Activated CD8-positive, alpha-beta T cell treated with anti-CD3 and anti-CD28 coated beads, Interleukin-2, amount 10 ng/mL, durations not matched to agents 7 days and 5 days (primary cell): ENCODE results near the gene TNKS1BP1. TPM values are rescaled to one million over a fixed set of nuclear protein-coding genes. Genes with fewer than 3 reads are reported as not detected.

Experiments
- ATAC-seq: fragments of 150-1000 bp; cut with Tn5 transposase; one replicate; pipeline ENCODE4 v1.10.0; 2021; ENCODE audit warnings: moderate library complexity
- CTCF ChIA-PET: fragments of 350-600 bp; sonication (Branson Sonifier 250); formaldehyde crosslinking; loops from one replicate; lab custom pipeline; 2021; ENCODE audit warnings: antibody characterized with exemption; lab: Charles Lee
- POLR2A ChIA-PET: fragments of 350-600 bp; sonication (Branson Sonifier 250); formaldehyde crosslinking; loops from one replicate; lab custom pipeline; 2021; ENCODE audit warnings: antibody characterized with exemption; lab: Charles Lee
- DNase-seq: peaks from one replicate; pipeline ENCODE4 v3.0.0-alpha.2; 2020
- H3K27ac Mint-ChIP-seq: one replicate; pipeline ENCODE4 v1.8.0; 2021; ENCODE audit warnings: mild to moderate bottlenecking, mixed read lengths
- H3K27me3 Mint-ChIP-seq: one replicate; pipeline ENCODE4 v1.8.0; 2021; ENCODE audit warnings: low read depth, mixed read lengths
- H3K36me3 Mint-ChIP-seq: one replicate; pipeline ENCODE4 v1.8.0; 2021; ENCODE audit warnings: low read depth, mixed read lengths
- H3K4me1 Mint-ChIP-seq: one replicate; pipeline ENCODE4 v1.8.0; 2021; ENCODE audit warnings: low read depth, mixed read lengths
- H3K4me3 Mint-ChIP-seq: one replicate; pipeline ENCODE4 v1.8.0; 2021; ENCODE audit warnings: mild to moderate bottlenecking, mixed read lengths
- H3K9me3 Mint-ChIP-seq: one replicate; pipeline ENCODE4 v1.8.0; 2022; ENCODE audit warnings: mixed read lengths; ENCODE audit not compliant: insufficient read depth
- total RNA-seq, 2 experiments: library from RNA; stranded (reverse); gene quantifications; one replicate each; pipeline ENCODE4 v1.2.3, GENCODE V29; 2021

Gene TNKS1BP1
- total RNA-seq, 2 experiments from 2014 or later, result 10.5 to 10.9 TPM

- ChIA-PET CTCF (no interaction called here), POLR2A (no interaction called here)
- no peak for DNase-seq
- Mint-ChIP-seq H3K27ac (no peak overlapping the region), H3K4me1 (peaks cover 23% of the 10 kb centered on the region), H3K36me3 (peaks cover 3% of the 10 kb centered on the region), H3K27me3 (no peaks in the 10 kb centered on the region), H3K4me3 (no peak overlapping the region), H3K9me3 (no peaks in the 10 kb centered on the region)
- no peak for ATAC-seq
Observed at GRCh38 chr11:57308426-57309060, 16.2 kb downstream of the TNKS1BP1 start.

GRCh38 chr11:57307666-57308270 is 17.0 kb downstream of the TNKS1BP1 start:
- Mint-ChIP-seq H3K27ac (no peak overlapping the region), H3K9me3 (no peaks in the 10 kb centered on the region), H3K4me3 (no peak overlapping the region), H3K36me3 (peaks cover 3% of the 10 kb centered on the region), H3K27me3 (no peaks in the 10 kb centered on the region), H3K4me1 (peaks cover 23% of the 10 kb centered on the region)
- POLR2A ChIA-PET, result no interaction called here
- CTCF ChIA-PET, result no interaction called here
- DNase-seq, result no peak
- no peak for ATAC-seq

- ATAC-seq, result no peak
- CTCF ChIA-PET, result no interaction called here
- H3K27ac Mint-ChIP-seq, result no peak overlapping the region
- no peak for DNase-seq
- H3K4me1 Mint-ChIP-seq, result peaks cover 18% of the 10 kb centered on the region
- H3K4me3 Mint-ChIP-seq, result no peak overlapping the region
- POLR2A ChIA-PET, result no interaction called here
- H3K36me3 Mint-ChIP-seq, result no peaks in the 10 kb centered on the region
- H3K27me3 Mint-ChIP-seq, result no peaks in the 10 kb centered on the region
- no peaks in the 10 kb centered on the region for H3K9me3 Mint-ChIP-seq
Observed at GRCh38 chr11:57306940-57307565, 17.7 kb downstream of the TNKS1BP1 start.

GRCh38 chr11:57306161-57306876 is 18.4 kb downstream of the TNKS1BP1 start:
- no peak for ATAC-seq
- H3K27me3 Mint-ChIP-seq, result no peaks in the 10 kb centered on the region
- no peak overlapping the region for H3K4me3 Mint-ChIP-seq
- ChIA-PET POLR2A (no interaction called here), CTCF (interaction anchor here (0.6 kb wide), 1 partner anchor 56 kb away, joined by 3 read pairs; no protein-coding TSS in a partner anchor)
- H3K36me3 Mint-ChIP-seq, result peaks cover 5% of the 10 kb centered on the region
- H3K9me3 Mint-ChIP-seq, result no peaks in the 10 kb centered on the region
- H3K27ac Mint-ChIP-seq, result no peak overlapping the region
- peaks cover 12% of the 10 kb centered on the region for H3K4me1 Mint-ChIP-seq
- no peak for DNase-seq

- ATAC-seq, result no peak
- POLR2A ChIA-PET, result interaction anchor here (1.1 kb wide), 1 partner anchor 10 kb away, joined by 3 read pairs; no protein-coding TSS in a partner anchor
- Mint-ChIP-seq H3K4me1 (peaks cover 4% of the 10 kb centered on the region), H3K27me3 (no peaks in the 10 kb centered on the region), H3K36me3 (peaks cover 13% of the 10 kb centered on the region), H3K27ac (no peak overlapping the region), H3K4me3 (no peak overlapping the region), H3K9me3 (no peaks in the 10 kb centered on the region)
- no peak for DNase-seq
- CTCF ChIA-PET, result interaction anchor here (1.2 kb wide), 1 partner anchor 9 kb away, joined by 3 read pairs; no protein-coding TSS in a partner anchor
Observed at GRCh38 chr11:57305523-57305922, 19.2 kb downstream of the TNKS1BP1 start.

GRCh38 chr11:57303990-57304579 is 20.7 kb downstream of the TNKS1BP1 start:
- H3K27ac Mint-ChIP-seq, result no peak overlapping the region
- peaks cover 24% of the 10 kb centered on the region for H3K36me3 Mint-ChIP-seq
- DNase-seq (no peak), ATAC-seq (no peak)
- no peak overlapping the region for H3K4me3 Mint-ChIP-seq
- H3K9me3 Mint-ChIP-seq, result no peaks in the 10 kb centered on the region
- CTCF ChIA-PET, result no interaction called here
- no peaks in the 10 kb centered on the region for H3K27me3 Mint-ChIP-seq
- POLR2A ChIA-PET, result no interaction called here
- H3K4me1 Mint-ChIP-seq, result no peaks in the 10 kb centered on the region

GRCh38 chr11:57303280-57303989 is 21.3 kb downstream of the TNKS1BP1 start:
- H3K4me1 Mint-ChIP-seq, result no peaks in the 10 kb centered on the region
- CTCF ChIA-PET, result interaction anchor here (0.7 kb wide), 1 partner anchor 55 kb away, joined by 3 read pairs; no protein-coding TSS in a partner anchor

GRCh38 chr11:57302489-57302888 is 22.3 kb downstream of the TNKS1BP1 start:
- H3K27ac Mint-ChIP-seq, result no peak overlapping the region
- peaks cover 29% of the 10 kb centered on the region for H3K36me3 Mint-ChIP-seq
- H3K4me3 Mint-ChIP-seq, result no peak overlapping the region
- ChIA-PET CTCF (no interaction called here), POLR2A (no interaction called here)
- H3K4me1 Mint-ChIP-seq, result no peaks in the 10 kb centered on the region
- no peaks in the 10 kb centered on the region for H3K27me3 Mint-ChIP-seq
- DNase-seq, result no peak
- no peak for ATAC-seq
- H3K9me3 Mint-ChIP-seq, result no peaks in the 10 kb centered on the region

More at GRCh38 chr11:57303280-57303989, 21.3 kb downstream of the TNKS1BP1 start:
- H3K9me3 Mint-ChIP-seq, result no peaks in the 10 kb centered on the region
- ATAC-seq (no peak), DNase-seq (no peak)
- no peak overlapping the region for H3K27ac Mint-ChIP-seq
- H3K27me3 Mint-ChIP-seq, result no peaks in the 10 kb centered on the region
- POLR2A ChIA-PET, result interaction anchor here (0.7 kb wide), 1 partner anchor 1177 kb away, joined by 3 read pairs; no protein-coding TSS in a partner anchor
- no peak overlapping the region for H3K4me3 Mint-ChIP-seq
- peaks cover 26% of the 10 kb centered on the region for H3K36me3 Mint-ChIP-seq

GRCh38 chr11:57301711-57302423 is 22.9 kb downstream of the TNKS1BP1 start:
- ChIA-PET POLR2A (no interaction called here), CTCF (no interaction called here)
- Mint-ChIP-seq H3K9me3 (no peaks in the 10 kb centered on the region), H3K4me1 (no peaks in the 10 kb centered on the region), H3K27me3 (no peaks in the 10 kb centered on the region), H3K4me3 (no peak overlapping the region), H3K36me3 (peaks cover 29% of the 10 kb centered on the region), H3K27ac (no peak overlapping the region)
- no peak for ATAC-seq
- no peak for DNase-seq

- no peaks in the 10 kb centered on the region for H3K4me1 Mint-ChIP-seq
- POLR2A ChIA-PET, result no interaction called here
- no peak for ATAC-seq
Observed at GRCh38 chr11:57300785-57301184, 24.0 kb downstream of the TNKS1BP1 start.

More at GRCh38 chr11:57300785-57301184, 24.0 kb downstream of the TNKS1BP1 start:
- Mint-ChIP-seq H3K9me3 (no peaks in the 10 kb centered on the region), H3K36me3 (peaks cover 29% of the 10 kb centered on the region), H3K27ac (no peak overlapping the region), H3K27me3 (no peaks in the 10 kb centered on the region), H3K4me3 (no peak overlapping the region)
- CTCF ChIA-PET, result no interaction called here
- no peak for DNase-seq
